H1 (cell line): ENCODE results near the gene NAV2. TPM values are rescaled to one million over a fixed set of nuclear protein-coding genes. Genes with fewer than 3 reads are reported as not detected.

Experiments used
- CTCF ChIA-PET: fragments of 300-600 bp; sonication (Branson Sonifier 250); formaldehyde crosslinking; loops from one replicate; lab custom pipeline; 2021; ENCODE audit not compliant: partially characterized antibody; lab: Charles Lee
- POLR2A ChIA-PET: fragments of 300-600 bp; sonication (Branson Sonifier 250); formaldehyde crosslinking; loops from one replicate; lab custom pipeline; 2021; ENCODE audit warnings: inconsistent platforms; ENCODE audit not compliant: partially characterized antibody; lab: Charles Lee
- DNase-seq, 2 experiments: peaks; one replicate each; pipeline versions ENCODE4 v3.0.0 to v3.0.0-alpha.2; 2010 to 2022; ENCODE audit warnings: low spot score in 2 of 2, low read depth in 1 of 2, mixed read lengths in 1 of 2
- FAIRE-seq: peaks from 2 replicates; lab custom pipeline; 2011; peaks lifted over from hg19 to GRCh38; lab: Jason Lieb, UNC
- H2AFZ ChIP-seq: 2 replicates; pipeline ENCODE4 v1.8.1; 2012; ENCODE audit warnings: low read length, inconsistent platforms
- H2AK5ac ChIP-seq: 2 replicates; pipeline ENCODE4 v1.6.1; 2013; ENCODE audit warnings: low read depth, low read length
- H2BK120ac ChIP-seq: replicated peaks from 2 replicates; pipeline ENCODE3; 2013; ENCODE audit warnings: low read depth, low read length, inconsistent platforms
- H2BK12ac ChIP-seq: 2 replicates; pipeline ENCODE4 v1.6.1; 2013; ENCODE audit warnings: low read depth, low read length
- H2BK15ac ChIP-seq: 2 replicates; pipeline ENCODE4 v1.6.1; 2013; ENCODE audit warnings: low read length
- H2BK20ac ChIP-seq: 2 replicates; pipeline ENCODE4 v1.6.1; 2013; ENCODE audit warnings: low read length
- H2BK5ac ChIP-seq: 2 replicates; pipeline ENCODE4 v1.6.1; 2013; ENCODE audit warnings: low read depth, low read length
- H3K14ac ChIP-seq: 2 replicates; pipeline ENCODE4 v1.6.1; 2013; ENCODE audit warnings: inconsistent platforms; ENCODE audit not compliant: insufficient read length
- H3K18ac ChIP-seq: 2 replicates; pipeline ENCODE4 v1.6.1; 2013; ENCODE audit warnings: low read length; ENCODE audit errors: extremely low read depth
- H3K23ac ChIP-seq: 2 replicates; pipeline ENCODE4 v1.6.1; 2013; ENCODE audit warnings: inconsistent platforms; ENCODE audit not compliant: insufficient read length
- H3K23me2 ChIP-seq: 2 replicates; pipeline ENCODE4 v1.6.1; 2013; ENCODE audit warnings: low read depth, low read length
- H3K27ac ChIP-seq: 2 replicates; pipeline ENCODE4 v1.6.1; 2011; ENCODE audit warnings: low read depth, low read length, inconsistent platforms
- H3K27me3 ChIP-seq, 4 experiments: replicated peaks in 1 of 4; 1 replicate in 1 of 4; 2 replicates in 3 of 4; pipeline versions ENCODE4 v1.6.1 to v1.8.1; 2011 to 2013; ENCODE audit warnings: low read length in 3 of 4, mild to moderate bottlenecking in 3 of 4, inconsistent platforms in 2 of 4, mixed read lengths in 2 of 4, moderate library complexity in 1 of 4; ENCODE audit not compliant: control insufficient read depth in 3 of 4, insufficient read depth in 3 of 4; ENCODE audit errors: extremely low read depth in 1 of 4
- H3K36me3 ChIP-seq, 4 experiments: 2 replicates each; pipeline versions ENCODE4 v1.6.1 to v1.8.1; 2011 to 2013; ENCODE audit warnings: mild to moderate bottlenecking in 4 of 4, low read length in 3 of 4, moderate library complexity in 2 of 4, control low read depth in 1 of 4, inconsistent platforms in 1 of 4; ENCODE audit not compliant: insufficient read depth in 4 of 4, control insufficient read depth in 2 of 4
- H3K4ac ChIP-seq: replicated peaks from 2 replicates; pipeline ENCODE3; 2013; ENCODE audit warnings: low read length, low read depth, mixed read lengths, inconsistent platforms; ENCODE audit not compliant: insufficient read length
- H3K4me1 ChIP-seq, 4 experiments: replicated peaks in 1 of 4; 1 replicate in 1 of 4; 2 replicates in 3 of 4; pipeline versions ENCODE4 v1.6.1 to v1.8.1; 2011 to 2013; ENCODE audit warnings: low read length in 3 of 4, inconsistent platforms in 2 of 4, mixed read lengths in 1 of 4; ENCODE audit not compliant: insufficient read depth in 4 of 4, control insufficient read depth in 3 of 4
- H3K4me2 ChIP-seq, 2 experiments: 2 replicates each; pipeline versions ENCODE4 v1.6.1 to v1.8.1; 2011 to 2013; ENCODE audit warnings: low read depth in 2 of 2, low read length in 2 of 2, control low read depth in 1 of 2, inconsistent platforms in 1 of 2, mild to moderate bottlenecking in 1 of 2; ENCODE audit not compliant: insufficient read depth in 1 of 2
- H3K4me3 ChIP-seq, 4 experiments: fragments of 200-600, 300-600 bp in 1 of 4; sonication (generic), shearing (Covaris generic), sonication (Bioruptor Twin) in 1 of 4; 2 replicates each; pipeline versions ENCODE4 v1.5.1 to v1.8.1; 2011 to 2016; ENCODE audit warnings: low read length in 4 of 4, low read depth in 3 of 4, control low read depth in 2 of 4, inconsistent platforms in 2 of 4, mild to moderate bottlenecking in 2 of 4, mixed read lengths in 1 of 4, moderate library complexity in 1 of 4; ENCODE audit not compliant: insufficient read depth in 2 of 4; ENCODE audit errors: extremely low read depth in 1 of 4
- H3K56ac ChIP-seq: replicated peaks from 2 replicates; pipeline ENCODE3; 2013; ENCODE audit warnings: low read depth, mild to moderate bottlenecking, mixed read lengths, low read length, inconsistent platforms; ENCODE audit not compliant: insufficient read length
- H3K79me1 ChIP-seq: 2 replicates; pipeline ENCODE4 v1.6.1; 2013; ENCODE audit warnings: low read depth, low read length, control low read depth
- H3K79me2 ChIP-seq, 2 experiments: 2 replicates each; pipeline versions ENCODE4 v1.6.1 to v1.8.1; 2012 to 2013; ENCODE audit warnings: low read length in 2 of 2, mild to moderate bottlenecking in 2 of 2, inconsistent platforms in 1 of 2; ENCODE audit not compliant: insufficient read depth in 2 of 2, control insufficient read depth in 1 of 2
- H3K9ac ChIP-seq, 4 experiments: replicated peaks in 1 of 4; 1 replicate in 1 of 4; 2 replicates in 3 of 4; pipeline versions ENCODE4 v1.6.1 to v1.8.1; 2011 to 2013; ENCODE audit warnings: low read depth in 3 of 4, low read length in 3 of 4, control low read depth in 2 of 4, mild to moderate bottlenecking in 2 of 4, moderate library complexity in 2 of 4, inconsistent platforms in 1 of 4; ENCODE audit errors: extremely low read depth in 1 of 4
- H3K9me3 ChIP-seq, 2 experiments: 2 replicates each; pipeline versions ENCODE4 v1.6.1 to v1.8.1; 2012 to 2013; ENCODE audit warnings: mild to moderate bottlenecking in 2 of 2, moderate library complexity in 2 of 2, control low read depth in 1 of 2, inconsistent platforms in 1 of 2, low read depth in 1 of 2, low read length in 1 of 2, mixed read lengths in 1 of 2; ENCODE audit not compliant: insufficient read depth in 2 of 2
- H4K20me1 ChIP-seq, 2 experiments: replicated peaks in 1 of 2; 2 replicates each; pipeline versions ENCODE3 to v1.8.1; 2011 to 2013; ENCODE audit warnings: inconsistent platforms in 2 of 2, low read length in 2 of 2, mild to moderate bottlenecking in 1 of 2; ENCODE audit not compliant: insufficient read depth in 2 of 2, control insufficient read depth in 1 of 2
- H4K5ac ChIP-seq: 2 replicates; pipeline ENCODE4 v1.6.1; 2013; ENCODE audit warnings: low read length, low read depth, mixed read lengths, inconsistent platforms; ENCODE audit not compliant: insufficient read length
- H4K8ac ChIP-seq: 2 replicates; pipeline ENCODE4 v1.8.0; 2013; ENCODE audit warnings: mild to moderate bottlenecking, moderate library complexity, low read length, inconsistent platforms; ENCODE audit not compliant: insufficient read depth; ENCODE audit errors: extremely low read depth
- H4K91ac ChIP-seq: replicated peaks from 2 replicates; pipeline ENCODE3; 2013; ENCODE audit warnings: low read length, mixed read lengths, inconsistent platforms; ENCODE audit not compliant: insufficient read length
- ATF3 ChIP-seq: IDR thresholded peaks from 2 replicates; pipeline ENCODE4 v1.6.1; 2011; ENCODE audit warnings: low read depth, mild to moderate bottlenecking, low read length; ENCODE audit not compliant: insufficient read depth
- BACH1 ChIP-seq: IDR thresholded peaks from 2 replicates; pipeline ENCODE4 v1.6.1; 2012; ENCODE audit warnings: low read length, improper control_type of control experiment
- CTCF ChIP-seq, 3 experiments: IDR thresholded peaks; 1 replicate in 2 of 3; 2 replicates in 1 of 3; pipeline versions ENCODE4 v1.5.1 to v1.6.1; 2011; ENCODE audit warnings: low read length in 3 of 3, mild to moderate bottlenecking in 3 of 3, inconsistent platforms in 2 of 3, low read depth in 1 of 3, moderate library complexity in 1 of 3; ENCODE audit not compliant: insufficient read depth in 1 of 3; ENCODE audit errors: control extremely low read depth in 1 of 3
- GTF2F1 ChIP-seq: IDR thresholded peaks from 2 replicates; pipeline ENCODE4 v1.6.1; 2012; ENCODE audit warnings: low read depth, low read length, improper control_type of control experiment, borderline replicate concordance
- JUN ChIP-seq: IDR thresholded peaks from 2 replicates; pipeline ENCODE4 v1.6.1; 2011; ENCODE audit warnings: low read depth, mild to moderate bottlenecking, improper control_type of control experiment, low read length
- KDM5A ChIP-seq: fragments of 200-600 bp; IDR thresholded peaks from 2 replicates; pipeline ENCODE4 v1.7.1; 2012; ENCODE audit warnings: mild to moderate bottlenecking, low read length, inconsistent platforms, mixed read lengths
- TAF7 ChIP-seq: optimal IDR thresholded peaks from 2 replicates; pipeline ENCODE3; 2011; ENCODE audit warnings: low read depth, mild to moderate bottlenecking, inconsistent platforms, low read length, moderate library complexity, borderline replicate concordance
- TCF12 ChIP-seq: IDR thresholded peaks from 2 replicates; pipeline ENCODE4 v1.6.1; 2011; ENCODE audit warnings: low read depth, mild to moderate bottlenecking, low read length
- YY1 ChIP-seq: IDR thresholded peaks from 2 replicates; pipeline ENCODE4 v1.6.1; 2011; ENCODE audit warnings: low read depth, mild to moderate bottlenecking, low read length
- ZNF274 ChIP-seq: IDR thresholded peaks from 2 replicates; pipeline ENCODE4 v1.7.0; 2012; ENCODE audit warnings: low read length, borderline replicate concordance; ENCODE audit errors: extremely low read depth
- WGBS, 2 experiments: shearing (Covaris generic) in 1 of 2; methylation state at CpG; one replicate each; pipeline versions ENCODE4 v1.1.6 to v1.1.7; 2013 to 2015; ENCODE audit warnings: low lambda C conversion rate in 2 of 2, mixed read lengths in 2 of 2, inconsistent platforms in 1 of 2, low coverage in 1 of 2, missing lambda C conversion rate in 1 of 2; ENCODE audit not compliant: insufficient replicate concordance in 2 of 2, insufficient coverage in 1 of 2, insufficient read length in 1 of 2; ENCODE audit errors: extremely low coverage in 1 of 2, missing lambda C conversion rate in 1 of 2; 5-methylcytosine and 5-hydroxymethylcytosine counted together
- polyA plus RNA-seq, 7 experiments: library from polyadenylated mRNA; depleted of rRNA in 3 of 7; stranded (reverse) in 5 of 7; unstranded in 2 of 7; fragments of >200 nt in 5 of 7; fragments of 200-250 nt in 2 of 7; gene quantifications; 1 replicate in 5 of 7; 2 replicates in 1 of 7; 4 replicates in 1 of 7; pipeline versions ENCODE4 v1.2.1 to v1.2.3, GENCODE V29; 2011 to 2013; ENCODE audit warnings: missing spikeins in 2 of 7, mixed read lengths in 2 of 7
- total RNA-seq: library from RNA; stranded (reverse); fragmentation: NEBNext Ultra II Directional; extraction: Animal tissue kit (Norgen Biotek cat#: 25700); gene quantifications from 2 replicates; pipeline ENCODE4 v1.2.1, GENCODE V29; 2021

Gene NAV2
- total and polyA plus RNA-seq, 2 of the 8 experiments (the other 6 are each of a cell fraction or from before 2014, with no cell fraction given) = 35.6 to 73.6 TPM

- H3K18ac ChIP-seq = no peak overlapping the region
- H3K9me3 ChIP-seq = no peaks in the 10 kb centered on the region
- no peak overlapping the region for H2AK5ac ChIP-seq
- H3K27me3 ChIP-seq = no peaks in the 10 kb centered on the region
- no peak overlapping the region for H3K4me3 ChIP-seq
- POLR2A ChIA-PET = no interaction called here
- H2BK120ac ChIP-seq = no peak overlapping the region
- no peaks in the 10 kb centered on the region for H3K79me2 ChIP-seq
- no peak overlapping the region for H4K8ac ChIP-seq
- H3K4me1 ChIP-seq = no peaks in the 10 kb centered on the region
- no peak overlapping the region for H2AFZ ChIP-seq
- DNase-seq (no peak), FAIRE-seq (no peak)
- H3K36me3 ChIP-seq = peaks cover 25 to 63% (median 54%) of the 10 kb centered on the region in 4 experiments
- H2BK12ac ChIP-seq = no peak overlapping the region
- H3K79me1 ChIP-seq = no peaks in the 10 kb centered on the region; the same call in 1 of the 2 replicates
- H3K4ac ChIP-seq = no peak overlapping the region
- no peak overlapping the region for H3K9ac ChIP-seq
- H3K14ac ChIP-seq = no peak overlapping the region
- H4K91ac ChIP-seq = no peak overlapping the region
- no peaks in the 10 kb centered on the region for H3K23me2 ChIP-seq
- H3K27ac ChIP-seq = no peak overlapping the region
- CTCF ChIA-PET = interaction anchor here (0.7 to 5.4 kb wide), 16 partner anchors 11 to 203 kb away, joined by 3 to 24 read pairs (median 4); no protein-coding TSS in a partner anchor
- no peak overlapping the region for H3K23ac ChIP-seq
- no peak overlapping the region for H3K56ac ChIP-seq
- no peak overlapping the region for H2BK20ac ChIP-seq
- H3K4me2 ChIP-seq = no peak overlapping the region
- no peak overlapping the region for H4K5ac ChIP-seq
- no peak overlapping the region for H2BK15ac ChIP-seq
- H2BK5ac ChIP-seq = no peak overlapping the region
- WGBS, 2 experiments = 94% methylated on average over 9 of the region's 9 CpGs; no CpG with 5 or more reads in 1 of the 2 experiments
- H4K20me1 ChIP-seq = peaks cover 2 to 5% of the 10 kb centered on the region in 2 experiments
- TF ChIP-seq ZNF274 (no peak), KDM5A (no peak), ATF3 (no peak), TCF12 (no peak), YY1 (no peak), CTCF (IDR thresholded peaks at IDR 0.05; ENCODE audit: control extremely low read depth in 1 of 3, insufficient read depth in 1 of 3, low read depth in 1 of 3, low read length in 3 of 3) (no peak), BACH1 (no peak), GTF2F1 (no peak), JUN (no peak), TAF7 (no peak)
These were observed 397.3 kb downstream of the NAV2 start for GRCh38 chr11:20109731-20110445.
